ENCODE results near the gene UBAC2.
A peak's percentile ranks its signal among the peaks of the same experiment; 100 is the strongest.

UBAC2 gene

GRCh38 chr13:99298056-99298455 is 97.4 kb downstream of the UBAC2 start:
- DNase-seq, result no peak

- no peak for DNase-seq
These were observed 98.7 kb downstream of the UBAC2 start for GRCh38 chr13:99299256-99299919.

- no peak for DNase-seq
These were observed 99.3 kb downstream of the UBAC2 start for GRCh38 chr13:99299920-99300341.

- DNase-seq, result no peak
These were observed 100.6 kb downstream of the UBAC2 start for GRCh38 chr13:99301056-99301838.

GRCh38 chr13:99301913-99302636 is 101.4 kb downstream of the UBAC2 start:
- DNase-seq, result no peak

GRCh38 chr13:99302637-99303505 is 102.2 kb downstream of the UBAC2 start:
- no peak for DNase-seq

GRCh38 chr13:99303863-99304521 is 103.3 kb downstream of the UBAC2 start:
- no peak for DNase-seq

GRCh38 chr13:99304541-99304940 is 103.9 kb downstream of the UBAC2 start:
- no peak for DNase-seq

- DNase-seq, result no peak
These were observed 104.5 kb downstream of the UBAC2 start for GRCh38 chr13:99305158-99305557.

GRCh38 chr13:99305566-99305965 is 104.9 kb downstream of the UBAC2 start:
- DNase-seq, result no peak

- DNase-seq, result peak; percentile 65
These were observed 106.6 kb downstream of the UBAC2 start, which contains the start of gene GPR183 for GRCh38 chr13:99307247-99307646. Gene GPR183 (minus strand): TSS chr13:99307399. CDS start chr13:99296145, 11,254 bp downstream.

GRCh38 chr13:99307648-99308339 is 107.1 kb downstream of the UBAC2 start:
- DNase-seq, result peak; percentile 86

- peak; percentile 68 for DNase-seq
These were observed 107.9 kb downstream of the UBAC2 start for GRCh38 chr13:99308471-99309087.

- DNase-seq, result no peak
These were observed 109.9 kb downstream of the UBAC2 start for GRCh38 chr13:99310382-99311031.

GRCh38 chr13:99311137-99311536 is 110.5 kb downstream of the UBAC2 start:
- DNase-seq, result no peak

- no peak for DNase-seq
These were observed 111.3 kb downstream of the UBAC2 start for GRCh38 chr13:99311748-99312492.

GRCh38 chr13:99312493-99312883 is 111.8 kb downstream of the UBAC2 start:
- peak; percentile 26 for DNase-seq

- peak; percentile 27 for DNase-seq
These were observed 112.8 kb downstream of the UBAC2 start for GRCh38 chr13:99313501-99313900.

GRCh38 chr13:99313941-99314340 is 113.3 kb downstream of the UBAC2 start:
- no peak for DNase-seq

Measured in kidney glomerular epithelial cell (primary cell).